Fibroblast of skin of back (primary cell): ENCODE data around the gene CNTN2.

Experiments used
- DNase-seq: peaks from one replicate; pipeline ENCODE4 v3.0.0-alpha.2; 2013

Gene CNTN2

GRCh38 chr1:205073511-205073910 is 30.5 kb downstream of the CNTN2 start:
- DNase-seq, result no peak

- no peak for DNase-seq
These were observed 31.1 kb downstream of the CNTN2 start for GRCh38 chr1:205074084-205074483.

GRCh38 chr1:205074513-205074912 is 31.5 kb downstream of the CNTN2 start:
- no peak for DNase-seq

- DNase-seq, result no peak
These were observed 32.7 kb downstream of the CNTN2 start for GRCh38 chr1:205075642-205076155.

- DNase-seq, result no peak
These were observed 33.3 kb downstream of the CNTN2 start for GRCh38 chr1:205076245-205076761.

GRCh38 chr1:205077158-205077933 is 34.3 kb downstream of the CNTN2 start:
- DNase-seq, result no peak

- DNase-seq, result no peak
These were observed 34.9 kb downstream of the CNTN2 start for GRCh38 chr1:205077934-205078311.

GRCh38 chr1:205082431-205082830 is 39.4 kb downstream of the CNTN2 start:
- DNase-seq, result no peak

GRCh38 chr1:205084360-205084759 is 41.3 kb downstream of the CNTN2 start, which contains the start of gene TMEM81:
TMEM81 (minus strand) TSS chr1:205084460; CDS start chr1:205084320, 140 bp downstream.
- DNase-seq, result no peak

- DNase-seq, result peak; percentile 32
These were observed 45.3 kb downstream of the CNTN2 start for GRCh38 chr1:205088341-205088740.

- DNase-seq, result no peak
These were observed 48.2 kb downstream of the CNTN2 start for GRCh38 chr1:205091043-205091740.

GRCh38 chr1:205095422-205095821 is 52.4 kb downstream of the CNTN2 start:
- DNase-seq, result no peak

- DNase-seq, result no peak
These were observed 55.2 kb downstream of the CNTN2 start for GRCh38 chr1:205098242-205098641.

GRCh38 chr1:205102404-205102803 is 59.4 kb downstream of the CNTN2 start:
- DNase-seq, result no peak

GRCh38 chr1:205107327-205107726 is 64.3 kb downstream of the CNTN2 start:
- no peak for DNase-seq

- no peak for DNase-seq
These were observed 65.5 kb downstream of the CNTN2 start for GRCh38 chr1:205108464-205108863.

- DNase-seq, result no peak
These were observed 66.3 kb downstream of the CNTN2 start for GRCh38 chr1:205109269-205109668.

- no peak for DNase-seq
These were observed 66.7 kb downstream of the CNTN2 start for GRCh38 chr1:205109711-205110110.

GRCh38 chr1:205111354-205111753 is 68.3 kb downstream of the CNTN2 start:
- no peak for DNase-seq

- DNase-seq, result no peak
These were observed 75.7 kb downstream of the CNTN2 start for GRCh38 chr1:205118752-205119151.

- DNase-seq, result peak; percentile 96
These were observed 78.9 kb downstream of the CNTN2 start, which contains the start of gene RBBP5 for GRCh38 chr1:205121660-205122488. RBBP5 (minus strand) TSS chr1:205121978; CDS start chr1:205121873, 105 bp downstream.

GRCh38 chr1:205122489-205122882 is 79.5 kb downstream of the CNTN2 start:
- DNase-seq, result no peak

- DNase-seq, result no peak
These were observed 81.7 kb downstream of the CNTN2 start for GRCh38 chr1:205124726-205125125.
